ENCODE measurements around the gene SLC25A42.

SLC25A42 gene

DNA sequence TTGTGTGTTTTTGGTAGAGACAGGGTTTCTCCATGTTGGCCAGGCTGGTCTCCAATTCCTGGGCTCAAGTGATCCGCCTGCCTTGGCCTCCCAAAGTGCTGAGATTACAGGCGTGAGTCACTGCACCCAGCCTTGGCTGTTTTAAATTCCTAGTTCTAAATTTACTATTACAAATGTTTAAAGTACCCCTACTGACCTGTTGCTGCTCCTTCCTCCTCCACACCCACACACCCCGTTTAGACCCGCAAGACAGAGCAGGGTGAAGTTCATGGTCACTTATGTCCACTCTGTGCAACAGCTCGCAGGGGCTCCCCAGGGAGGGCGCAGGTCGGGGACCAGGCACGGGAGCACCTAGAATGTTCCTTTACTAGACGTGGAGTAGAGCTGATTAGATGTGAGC, 45.8 kb downstream of the SLC25A42 start:
- H3K9me3 ChIP-seq (ENCODE audit: control insufficient read depth, insufficient read depth, low read length): no peaks in the 10 kb centered on the region
- no peak overlapping the region for H3K9ac ChIP-seq (ENCODE audit: low read depth, low read length)
- no peaks in the 10 kb centered on the region for H3K36me3 ChIP-seq (ENCODE audit: control insufficient read depth, insufficient read depth, low read length)
- peaks cover 17% of the 10 kb centered on the region for H3K4me1 ChIP-seq (ENCODE audit: control insufficient read depth, insufficient read depth, low read length)
- H3K27me3 ChIP-seq (ENCODE audit: control insufficient read depth, insufficient read depth, low read length): peaks cover 3% of the 10 kb centered on the region; the same call in 1 of the 2 replicates
- H3K4me3 ChIP-seq (ENCODE audit: low read depth, low read length): no peak overlapping the region
- no peak overlapping the region for H3K27ac ChIP-seq (ENCODE audit: low read depth, low read length)

DNA sequence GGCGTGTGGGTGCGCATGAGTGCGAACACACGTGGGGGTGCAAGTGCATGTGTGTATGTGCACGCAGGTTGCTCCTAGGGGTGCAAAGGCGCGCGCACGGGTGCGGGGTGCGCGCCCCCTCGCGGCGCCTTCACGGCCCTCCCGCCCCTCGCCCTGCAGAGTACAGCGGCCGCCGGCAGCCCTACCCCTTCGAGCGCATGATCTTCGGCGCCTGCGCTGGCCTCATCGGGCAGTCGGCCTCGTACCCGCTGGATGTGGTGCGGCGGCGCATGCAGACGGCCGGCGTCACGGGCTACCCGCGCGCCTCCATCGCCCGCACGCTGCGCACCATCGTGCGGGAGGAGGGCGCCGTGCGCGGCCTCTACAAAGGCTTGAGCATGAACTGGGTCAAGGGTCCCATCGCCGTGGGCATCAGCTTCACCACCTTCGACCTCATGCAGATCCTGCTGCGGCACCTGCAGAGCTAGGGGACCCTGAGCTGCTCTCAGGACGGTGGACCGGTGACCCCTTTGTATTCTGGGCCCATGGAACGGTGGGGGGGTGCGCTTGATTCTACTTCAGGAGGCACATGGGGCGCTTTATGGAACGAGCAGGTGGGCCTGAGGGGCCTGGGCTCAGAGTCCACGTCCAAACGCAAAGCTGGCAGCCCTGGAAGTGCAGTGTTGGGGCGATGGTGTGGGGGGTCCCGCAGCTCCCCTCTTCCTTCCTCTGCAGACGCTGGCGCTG, 46.8 kb downstream of the SLC25A42 start:
- Histone ChIP-seq H3K36me3 (ENCODE audit: control insufficient read depth, insufficient read depth, low read length) (no peaks in the 10 kb centered on the region), H3K27me3 (ENCODE audit: control insufficient read depth, insufficient read depth, low read length) (peaks cover 3% of the 10 kb centered on the region; the same call in 1 of the 2 replicates), H3K27ac (ENCODE audit: low read depth, low read length) (no peak overlapping the region), H3K9ac (ENCODE audit: low read depth, low read length) (no peak overlapping the region), H3K4me1 (ENCODE audit: control insufficient read depth, insufficient read depth, low read length) (peaks cover 12% of the 10 kb centered on the region), H3K9me3 (ENCODE audit: control insufficient read depth, insufficient read depth, low read length) (no peaks in the 10 kb centered on the region), H3K4me3 (ENCODE audit: low read depth, low read length) (peak overlapping the region; percentile 39)

DNA sequence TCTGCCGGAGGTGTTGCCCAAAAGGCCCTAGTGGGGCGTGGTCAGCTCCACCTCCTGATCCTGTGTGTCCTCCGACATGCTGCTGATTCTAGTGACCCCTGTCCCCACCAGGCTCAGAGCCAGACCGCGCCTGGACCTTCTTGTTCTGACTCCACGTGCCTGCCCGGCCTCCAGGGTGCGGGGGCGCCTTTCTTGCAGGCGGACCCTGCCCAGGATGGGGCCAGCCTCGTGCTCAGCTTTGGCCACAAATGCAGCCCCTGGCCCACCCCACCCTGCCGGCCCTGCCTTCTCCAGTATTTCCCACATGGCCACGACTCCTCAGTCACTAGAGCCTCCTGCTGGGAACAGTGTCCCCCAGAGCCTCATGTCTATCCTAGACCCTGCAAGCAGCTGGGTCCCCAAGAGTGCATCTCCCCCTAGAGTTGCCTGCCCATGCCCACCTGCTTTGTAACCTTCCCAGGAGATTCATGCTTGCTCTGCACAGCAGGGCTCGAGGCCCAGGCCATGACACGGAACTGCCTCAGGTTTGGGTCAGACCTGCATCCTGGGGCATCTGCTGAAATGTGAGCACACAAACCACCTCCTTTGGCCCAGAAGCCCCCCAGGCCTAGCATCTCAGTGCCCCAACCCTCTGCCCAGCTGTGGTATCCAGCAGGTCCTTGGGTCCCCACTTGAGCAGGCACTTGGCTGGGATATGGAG, 47.5 kb downstream of the SLC25A42 start:
- no peaks in the 10 kb centered on the region for H3K36me3 ChIP-seq (ENCODE audit: control insufficient read depth, insufficient read depth, low read length)
- H3K4me3 ChIP-seq (ENCODE audit: low read depth, low read length): no peak overlapping the region
- peaks cover 3% of the 10 kb centered on the region; the same call in 1 of the 2 replicates for H3K27me3 ChIP-seq (ENCODE audit: control insufficient read depth, insufficient read depth, low read length)
- H3K9ac ChIP-seq (ENCODE audit: low read depth, low read length): no peak overlapping the region
- H3K4me1 ChIP-seq (ENCODE audit: control insufficient read depth, insufficient read depth, low read length): peaks cover 10% of the 10 kb centered on the region
- no peak overlapping the region for H3K27ac ChIP-seq (ENCODE audit: low read depth, low read length)
- H3K9me3 ChIP-seq (ENCODE audit: control insufficient read depth, insufficient read depth, low read length): no peaks in the 10 kb centered on the region

DNA sequence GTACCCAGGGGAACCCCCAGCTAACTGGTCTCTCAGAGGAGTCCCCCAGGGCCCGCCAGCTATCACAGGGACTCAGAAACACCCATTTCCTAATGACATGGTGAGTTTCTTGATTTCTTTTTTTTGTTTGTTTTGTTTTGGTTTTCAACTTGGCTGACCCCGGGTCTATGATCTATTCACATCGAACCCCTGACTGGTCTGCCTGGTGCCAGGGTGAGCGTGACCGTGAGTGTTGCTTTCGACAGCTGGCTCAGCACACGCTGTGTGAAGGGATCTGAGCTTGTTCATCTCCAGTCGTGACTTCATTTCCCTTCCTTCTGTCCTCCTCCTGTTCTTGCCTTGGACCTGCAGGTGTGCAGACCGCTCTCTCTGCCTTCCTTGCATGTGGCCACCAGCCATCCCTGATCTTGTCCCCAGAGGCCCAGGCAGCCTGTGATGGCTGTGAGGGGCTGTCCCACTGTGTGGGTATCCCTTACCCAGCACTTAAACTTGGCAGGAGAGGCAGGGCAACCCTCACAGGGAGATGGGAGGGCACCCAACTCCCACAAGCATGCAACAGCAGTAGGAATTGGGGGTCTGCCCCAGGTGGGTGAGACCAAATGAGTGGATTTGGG, 48.3 kb downstream of the SLC25A42 start:
- H3K4me1 ChIP-seq (ENCODE audit: control insufficient read depth, insufficient read depth, low read length): peaks cover 8% of the 10 kb centered on the region
- no peaks in the 10 kb centered on the region for H3K9me3 ChIP-seq (ENCODE audit: control insufficient read depth, insufficient read depth, low read length)
- H3K27me3 ChIP-seq (ENCODE audit: control insufficient read depth, insufficient read depth, low read length): peaks cover 3% of the 10 kb centered on the region; the same call in 1 of the 2 replicates
- no peaks in the 10 kb centered on the region for H3K36me3 ChIP-seq (ENCODE audit: control insufficient read depth, insufficient read depth, low read length)
- no peak overlapping the region for H3K27ac ChIP-seq (ENCODE audit: low read depth, low read length)
- no peak overlapping the region for H3K9ac ChIP-seq (ENCODE audit: low read depth, low read length)
- no peak overlapping the region for H3K4me3 ChIP-seq (ENCODE audit: low read depth, low read length)

DNA sequence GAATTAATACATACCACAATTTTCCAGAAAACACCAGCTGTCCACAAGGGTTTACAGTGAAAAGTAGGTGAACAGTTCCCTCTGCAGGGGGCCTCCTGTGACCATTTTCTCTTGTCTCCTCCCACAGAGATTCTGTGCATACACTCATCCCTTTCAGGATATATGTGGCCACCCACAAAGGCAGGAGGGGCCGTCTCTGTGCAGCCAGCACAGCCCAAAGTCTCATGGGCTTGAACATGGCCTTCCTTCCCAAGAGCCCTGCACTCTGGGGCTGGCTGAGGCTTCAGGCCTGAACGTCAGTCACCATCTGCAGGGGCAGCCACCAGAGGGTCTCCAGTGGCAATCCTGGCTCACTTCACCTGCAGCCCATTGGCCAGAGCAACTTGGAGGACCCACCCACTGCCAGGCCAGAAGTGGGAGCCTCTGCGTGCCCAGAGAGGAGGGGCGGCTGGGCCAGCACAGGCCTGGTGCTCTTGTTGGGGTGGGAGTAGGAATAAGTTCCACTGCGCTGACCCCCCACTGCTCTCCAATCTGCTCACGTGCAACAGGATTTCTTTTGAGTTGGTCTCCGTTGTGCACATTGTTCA, 49.3 kb downstream of the SLC25A42 start:
- Histone ChIP-seq H3K4me3 (ENCODE audit: low read depth, low read length) (no peak overlapping the region), H3K27ac (ENCODE audit: low read depth, low read length) (no peak overlapping the region), H3K4me1 (ENCODE audit: control insufficient read depth, insufficient read depth, low read length) (peaks cover 4% of the 10 kb centered on the region; the same call in 1 of the 2 replicates), H3K36me3 (ENCODE audit: control insufficient read depth, insufficient read depth, low read length) (no peaks in the 10 kb centered on the region), H3K27me3 (ENCODE audit: control insufficient read depth, insufficient read depth, low read length) (peaks cover 3% of the 10 kb centered on the region; the same call in 1 of the 2 replicates), H3K9me3 (ENCODE audit: control insufficient read depth, insufficient read depth, low read length) (no peaks in the 10 kb centered on the region), H3K9ac (ENCODE audit: low read depth, low read length) (no peak overlapping the region)

DNA sequence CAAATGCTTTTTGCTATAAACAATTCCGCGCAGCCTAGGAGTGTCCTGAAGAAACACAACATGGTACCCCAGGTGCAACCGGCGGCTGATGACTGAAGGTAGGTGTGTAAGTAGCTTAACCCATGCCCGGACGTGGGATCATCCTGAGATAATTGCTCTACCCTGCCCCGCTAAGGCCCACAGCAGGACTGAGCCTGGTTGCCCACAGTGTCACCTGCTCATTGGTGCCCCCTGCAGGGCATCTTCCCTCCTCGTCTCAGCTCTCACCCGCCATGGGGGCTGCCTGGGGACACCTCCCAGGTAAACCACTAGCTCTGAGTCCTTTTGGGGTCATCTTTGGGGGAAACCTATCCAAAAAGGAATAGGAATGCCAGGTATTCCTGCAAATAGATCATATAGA, 52.2 kb downstream of the SLC25A42 start:
- H3K4me1 ChIP-seq (ENCODE audit: control insufficient read depth, insufficient read depth, low read length): peaks cover 8% of the 10 kb centered on the region; the same call in 1 of the 2 replicates
- H3K4me3 ChIP-seq (ENCODE audit: low read depth, low read length): no peak overlapping the region
- no peak overlapping the region for H3K9ac ChIP-seq (ENCODE audit: low read depth, low read length)
- no peaks in the 10 kb centered on the region for H3K9me3 ChIP-seq (ENCODE audit: control insufficient read depth, insufficient read depth, low read length)
- no peak overlapping the region for H3K27ac ChIP-seq (ENCODE audit: low read depth, low read length)
- H3K36me3 ChIP-seq (ENCODE audit: control insufficient read depth, insufficient read depth, low read length): peaks cover 12% of the 10 kb centered on the region
- H3K27me3 ChIP-seq (ENCODE audit: control insufficient read depth, insufficient read depth, low read length): peaks cover 2% of the 10 kb centered on the region; the same call in 1 of the 2 replicates

DNA sequence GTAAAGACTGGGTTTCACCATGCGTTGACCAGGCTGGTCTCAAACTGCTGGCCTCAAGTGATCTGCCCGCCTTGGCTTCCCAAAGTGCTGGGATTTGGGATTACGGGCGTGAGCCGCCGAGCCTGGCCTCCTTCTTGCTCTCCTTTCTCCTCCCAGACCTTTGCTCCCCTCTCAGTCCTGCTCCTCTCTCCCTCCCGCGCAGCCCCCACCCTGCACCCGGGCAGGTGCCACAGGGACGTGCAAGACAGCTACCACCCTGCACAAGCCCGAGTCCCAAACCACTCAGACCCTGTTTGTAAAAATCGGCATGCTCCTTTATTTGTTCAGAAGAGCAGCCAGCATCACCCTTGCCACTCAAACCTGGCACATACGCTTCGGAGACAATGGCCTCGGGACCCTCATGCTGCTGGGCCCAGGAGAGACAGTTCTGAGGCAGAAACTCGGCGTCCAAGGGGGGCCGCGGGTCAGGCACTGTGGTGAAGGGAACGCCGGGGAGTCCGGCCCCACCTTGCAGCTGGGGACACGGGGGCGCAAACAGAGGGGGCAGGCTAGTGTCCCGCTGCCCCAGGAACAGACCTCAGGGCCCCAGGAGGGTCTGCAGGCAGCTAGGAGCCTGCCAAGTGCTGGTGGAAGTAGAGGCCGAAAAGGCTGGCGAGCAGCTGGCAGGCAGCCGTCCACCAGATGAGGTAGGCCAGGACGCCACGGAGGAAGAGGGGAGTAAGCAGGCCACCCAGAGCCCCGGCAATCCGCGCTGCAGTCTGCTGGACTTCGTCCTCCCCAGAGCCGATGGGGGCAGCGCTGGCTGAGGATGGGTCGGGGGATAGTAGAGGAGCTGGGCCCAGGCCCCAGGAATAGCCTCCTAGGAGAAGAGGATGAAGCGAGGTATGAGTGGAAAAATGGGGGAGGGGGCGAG, 55.8 kb downstream of the SLC25A42 start:
- no peaks in the 10 kb centered on the region for H3K27me3 ChIP-seq (ENCODE audit: control insufficient read depth, insufficient read depth, low read length)
- no peak overlapping the region for H3K4me3 ChIP-seq (ENCODE audit: low read depth, low read length)
- no peaks in the 10 kb centered on the region for H3K9me3 ChIP-seq (ENCODE audit: control insufficient read depth, insufficient read depth, low read length)
- no peak overlapping the region for H3K9ac ChIP-seq (ENCODE audit: low read depth, low read length)
- H3K36me3 ChIP-seq (ENCODE audit: control insufficient read depth, insufficient read depth, low read length): peaks cover 16% of the 10 kb centered on the region
- H3K4me1 ChIP-seq (ENCODE audit: control insufficient read depth, insufficient read depth, low read length): peaks cover 13% of the 10 kb centered on the region; the same call in 1 of the 2 replicates
- peak overlapping the region; percentile 5 for H3K27ac ChIP-seq (ENCODE audit: low read depth, low read length)

DNA sequence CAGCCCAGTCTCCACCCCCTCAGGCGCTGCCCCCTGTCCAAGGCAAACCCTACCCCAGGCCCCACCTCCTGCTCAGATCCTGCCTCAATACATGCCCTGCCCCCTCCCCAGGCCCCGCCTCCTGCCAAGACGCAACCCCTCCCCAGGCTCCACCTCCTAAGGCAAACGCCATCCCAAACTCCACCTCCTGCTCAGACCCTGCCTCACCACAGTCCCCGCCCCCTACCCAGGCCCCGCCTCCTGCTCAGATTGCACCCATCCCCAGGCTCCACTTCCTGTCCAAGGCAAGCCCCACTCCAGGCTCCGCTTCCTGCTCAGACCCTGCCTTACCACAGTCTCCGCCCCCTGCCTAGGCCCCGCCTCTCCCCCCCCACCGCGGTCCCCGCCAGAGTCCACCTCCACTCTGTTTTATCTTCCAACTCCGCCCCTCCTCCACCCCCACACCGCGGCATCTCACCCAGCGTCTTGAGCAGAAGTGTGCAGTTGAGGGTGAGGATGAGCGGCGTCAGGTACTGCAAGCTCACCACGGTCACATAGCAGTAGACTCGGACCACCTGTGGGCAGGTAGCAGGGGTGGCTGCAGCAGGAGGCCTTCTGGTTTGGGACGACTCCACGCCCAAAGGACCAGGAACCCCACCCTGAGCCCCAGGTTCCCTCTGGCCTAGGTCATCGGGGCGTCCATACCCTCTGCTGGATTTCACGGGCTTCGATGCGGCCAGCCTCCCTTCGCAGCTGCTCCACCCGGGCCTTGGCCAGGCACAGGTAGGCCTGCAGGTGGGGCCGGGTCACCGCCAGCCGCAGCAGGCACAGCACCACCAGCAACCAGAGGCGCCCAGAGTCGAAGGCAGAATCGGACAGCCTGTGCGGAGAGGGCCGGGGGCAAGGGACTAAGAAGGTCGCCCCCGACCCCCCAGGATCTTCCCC, 56.8 kb downstream of the SLC25A42 start:
- Histone ChIP-seq H3K9me3 (ENCODE audit: control insufficient read depth, insufficient read depth, low read length) (no peaks in the 10 kb centered on the region), H3K27me3 (ENCODE audit: control insufficient read depth, insufficient read depth, low read length) (no peaks in the 10 kb centered on the region), H3K36me3 (ENCODE audit: control insufficient read depth, insufficient read depth, low read length) (peaks cover 16% of the 10 kb centered on the region), H3K4me3 (ENCODE audit: low read depth, low read length) (peak overlapping the region; percentile 54; the same call in 1 of the 2 replicates), H3K27ac (ENCODE audit: low read depth, low read length) (peak overlapping the region; percentile 38), H3K4me1 (ENCODE audit: control insufficient read depth, insufficient read depth, low read length) (peaks cover 13% of the 10 kb centered on the region; the same call in 1 of the 2 replicates), H3K9ac (ENCODE audit: low read depth, low read length) (no peak overlapping the region; the same call in 1 of the 2 replicates)

DNA sequence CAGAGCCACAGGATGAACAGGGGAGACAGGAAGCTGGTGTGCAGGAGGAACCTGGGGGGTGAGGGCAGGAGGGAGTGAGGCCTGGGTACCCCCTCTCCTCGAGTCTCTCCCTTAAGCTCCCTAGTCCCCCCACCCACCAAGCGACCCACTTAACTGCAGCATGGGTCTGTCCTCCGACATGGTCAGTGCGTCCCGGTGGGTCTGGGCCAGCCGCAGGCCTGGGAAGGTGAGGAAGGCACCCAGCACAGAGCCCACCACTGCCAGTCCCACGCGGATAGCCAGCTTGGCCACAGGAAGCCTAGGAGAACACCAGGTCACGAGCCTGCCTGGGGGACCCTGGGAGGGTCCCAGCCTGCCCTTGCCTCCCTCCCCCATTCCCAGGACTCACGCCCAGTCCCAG, 57.6 kb downstream of the SLC25A42 start:
- Histone ChIP-seq H3K36me3 (ENCODE audit: control insufficient read depth, insufficient read depth, low read length) (peaks cover 16% of the 10 kb centered on the region), H3K4me3 (ENCODE audit: low read depth, low read length) (no peak overlapping the region), H3K9me3 (ENCODE audit: control insufficient read depth, insufficient read depth, low read length) (no peaks in the 10 kb centered on the region), H3K4me1 (ENCODE audit: control insufficient read depth, insufficient read depth, low read length) (peaks cover 13% of the 10 kb centered on the region; the same call in 1 of the 2 replicates), H3K27me3 (ENCODE audit: control insufficient read depth, insufficient read depth, low read length) (no peaks in the 10 kb centered on the region), H3K27ac (ENCODE audit: low read depth, low read length) (peak overlapping the region; percentile 38), H3K9ac (ENCODE audit: low read depth, low read length) (no peak overlapping the region)

Measured in HUES48 (cell line).